ENCODE results near the gene UGT1A10.

UGT1A10 gene

GRCh38 chr2:233758849-233759248 is 122.6 kb downstream of the UGT1A10 start:
- Histone ChIP-seq H3K4me2 (ENCODE audit: low read depth, low read length, poor library complexity, severe bottlenecking) (no peak overlapping the region), H3K4me1 (ENCODE audit: insufficient read depth, low read length, poor library complexity, severe bottlenecking) (no peaks in the 10 kb centered on the region), H3K9me3 (ENCODE audit: insufficient read depth, low read depth, low read length) (no peaks in the 10 kb centered on the region), H3K4me3 (ENCODE audit: low read length, poor library complexity, severe bottlenecking) (no peak overlapping the region), H3K9ac (ENCODE audit: low read depth, low read length, poor library complexity, severe bottlenecking) (no peak overlapping the region), H3K9me2 (replicated peaks; ENCODE audit: low read depth, low read length) (no peaks in the 10 kb centered on the region), H3K79me2 (ENCODE audit: insufficient read depth, low read length) (no peaks in the 10 kb centered on the region), H3F3A (ENCODE audit: low read depth) (no peaks in the 10 kb centered on the region), H3K27me3 (ENCODE audit: insufficient read depth, low read length, poor library complexity, severe bottlenecking) (no peaks in the 10 kb centered on the region), H2AFZ (ENCODE audit: low read length) (no peak overlapping the region), H4K20me1 (ENCODE audit: insufficient read depth, low read length, poor library complexity, severe bottlenecking) (no peaks in the 10 kb centered on the region), H3K36me3 (ENCODE audit: insufficient read depth, low read length) (no peaks in the 10 kb centered on the region)
- no peak for TF ChIP-seq EZH2phosphoT487 (IDR thresholded peaks at IDR 0.05; ENCODE audit: borderline replicate concordance)
- no peak for TF ChIP-seq CTCF (conservative IDR thresholded peaks at IDR 0.05; ENCODE audit: low read length)

DNA sequence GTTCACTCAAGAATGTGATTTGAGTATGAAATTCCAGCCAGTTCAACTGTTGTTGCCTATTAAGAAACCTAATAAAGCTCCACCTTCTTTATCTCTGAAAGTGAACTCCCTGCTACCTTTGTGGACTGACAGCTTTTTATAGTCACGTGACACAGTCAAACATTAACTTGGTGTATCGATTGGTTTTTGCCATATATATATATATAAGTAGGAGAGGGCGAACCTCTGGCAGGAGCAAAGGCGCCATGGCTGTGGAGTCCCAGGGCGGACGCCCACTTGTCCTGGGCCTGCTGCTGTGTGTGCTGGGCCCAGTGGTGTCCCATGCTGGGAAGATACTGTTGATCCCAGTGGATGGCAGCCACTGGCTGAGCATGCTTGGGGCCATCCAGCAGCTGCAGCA is 123.8 kb downstream of the UGT1A10 start, which contains the start of gene UGT1A1:
TSS of gene UGT1A1 (plus strand) at position 228 of the 400 bp plus-strand sequence. CDS start at position 246, 18 bp downstream.
- no peaks in the 10 kb centered on the region for H3K36me3 ChIP-seq (ENCODE audit: insufficient read depth, low read length)

GRCh38 chr2:233761040-233761769 is 125.0 kb downstream of the UGT1A10 start:
- Histone ChIP-seq H3K4me3 (ENCODE audit: low read length, poor library complexity, severe bottlenecking) (no peak overlapping the region), H3K79me2 (ENCODE audit: insufficient read depth, low read length) (no peaks in the 10 kb centered on the region), H4K20me1 (ENCODE audit: insufficient read depth, low read length, poor library complexity, severe bottlenecking) (no peaks in the 10 kb centered on the region), H3K36me3 (ENCODE audit: insufficient read depth, low read length) (no peaks in the 10 kb centered on the region), H3K9me3 (ENCODE audit: insufficient read depth, low read depth, low read length) (no peaks in the 10 kb centered on the region), H3K4me1 (ENCODE audit: insufficient read depth, low read length, poor library complexity, severe bottlenecking) (no peaks in the 10 kb centered on the region), H3K9me2 (replicated peaks; ENCODE audit: low read depth, low read length) (no peaks in the 10 kb centered on the region), H3F3A (ENCODE audit: low read depth) (no peaks in the 10 kb centered on the region), H3K9ac (ENCODE audit: low read depth, low read length, poor library complexity, severe bottlenecking) (no peak overlapping the region), H2AFZ (ENCODE audit: low read length) (no peak overlapping the region), H3K27me3 (ENCODE audit: insufficient read depth, low read length, poor library complexity, severe bottlenecking) (no peaks in the 10 kb centered on the region), H3K4me2 (ENCODE audit: low read depth, low read length, poor library complexity, severe bottlenecking) (no peak overlapping the region)
- no peak for TF ChIP-seq EZH2phosphoT487 (IDR thresholded peaks at IDR 0.05; ENCODE audit: borderline replicate concordance)
- TF ChIP-seq CTCF (conservative IDR thresholded peaks at IDR 0.05; ENCODE audit: low read length): no peak

More for the DNA sequence above, 123.8 kb downstream of the UGT1A10 start, which contains the start of gene UGT1A1:
- H3K9me3 ChIP-seq (ENCODE audit: insufficient read depth, low read depth, low read length): no peaks in the 10 kb centered on the region
- H3K4me2 ChIP-seq (ENCODE audit: low read depth, low read length, poor library complexity, severe bottlenecking): no peak within 1 kb of the TSS
- H3K4me3 ChIP-seq (ENCODE audit: low read length, poor library complexity, severe bottlenecking): no peak within 1 kb of the TSS
- no peaks in the 10 kb centered on the region for H3K4me1 ChIP-seq (ENCODE audit: insufficient read depth, low read length, poor library complexity, severe bottlenecking)
- no peak within 1 kb of the TSS for H2AFZ ChIP-seq (ENCODE audit: low read length)
- TF ChIP-seq EZH2phosphoT487 (IDR thresholded peaks at IDR 0.05; ENCODE audit: borderline replicate concordance): no peak
- no peak for TF ChIP-seq CTCF (conservative IDR thresholded peaks at IDR 0.05; ENCODE audit: low read length)
- no peaks in the 10 kb centered on the region for H3K9me2 ChIP-seq (replicated peaks; ENCODE audit: low read depth, low read length)
- H3K79me2 ChIP-seq (ENCODE audit: insufficient read depth, low read length): no peaks in the 10 kb centered on the region
- no peaks in the 10 kb centered on the region for H3K27me3 ChIP-seq (ENCODE audit: insufficient read depth, low read length, poor library complexity, severe bottlenecking)
- H3F3A ChIP-seq (ENCODE audit: low read depth): no peaks in the 10 kb centered on the region
- no peaks in the 10 kb centered on the region for H4K20me1 ChIP-seq (ENCODE audit: insufficient read depth, low read length, poor library complexity, severe bottlenecking)
- H3K9ac ChIP-seq (ENCODE audit: low read depth, low read length, poor library complexity, severe bottlenecking): no peak within 1 kb of the TSS

Measured in Loucy (cell line).